Mucosa of descending colon (tissue), 3 donors: ENCODE results near the gene CFAP69. TPM values are rescaled to one million over a fixed set of nuclear protein-coding genes. Genes with fewer than 3 reads are reported as not detected.

Experiments used
- ATAC-seq: fragments of 200-7000 bp; cut with Tn5 transposase; one replicate; pipeline ENCODE4 v1.9.1; 2020; ENCODE audit warnings: mild to moderate bottlenecking, moderate library complexity
- DNase-seq, 3 donors: peaks; one replicate each; pipeline ENCODE4 v3.0.0-alpha.2; 2020
- H3K36me3 ChIP-seq: fragments of 200-600 bp; one replicate; pipeline ENCODE4 v1.8.0; 2021; ENCODE audit warnings: low read depth, mild to moderate bottlenecking
- H3K4me1 ChIP-seq: fragments of 200-600 bp; one replicate; pipeline ENCODE4 v1.8.0; 2021; ENCODE audit warnings: low read depth, mild to moderate bottlenecking
- H3K4me3 ChIP-seq: fragments of 200-600 bp; one replicate; pipeline ENCODE4 v1.8.0; 2021; ENCODE audit warnings: mild to moderate bottlenecking
- H3K9me3 ChIP-seq: fragments of 200-600 bp; one replicate; pipeline ENCODE4 v1.8.0; 2021; ENCODE audit warnings: mild to moderate bottlenecking
- intact Hi-C, 2 donors: fragments of 100-400 bp; cut with DNase I in 1 of 2; cut with micrococcal nuclease in 1 of 2; formaldehyde crosslinking; loops; one replicate each; pipeline versions ENCODE4 v1.11.0 to v1.11.1; 2022; cut with DNase I, micrococcal nuclease
- total RNA-seq, 3 donors: library from RNA; stranded (reverse); fragmentation: NEBNext Ultra II Directional in 2 of 3; extraction: Animal tissue kit (Norgen Biotek cat#: 25700) in 2 of 3; gene quantifications; one replicate each; pipeline versions ENCODE4 v1.2.1 to v1.2.4, GENCODE V29; 2021 to 2023
- TF ChIP-seq, protein P1 (sequence below): fragments of 200-600 bp; IDR thresholded peaks from one replicate; pipeline ENCODE4 v1.8.0; 2022; ENCODE audit warnings: antibody characterized with exemption, mild to moderate bottlenecking
- donor health status: DM: no; HTN: no; CAD: no; lungs with moderate emphysema.
- donor health status: DM: no; HTN: no; CAD: no.
- donor health status: DM: no; HTN: yes; CAD: no.

The CFAP69 gene
- total RNA-seq, 3 donors from 2014 or later, result 4.2 to 7.2 (median 4.5) TPM

DNA sequence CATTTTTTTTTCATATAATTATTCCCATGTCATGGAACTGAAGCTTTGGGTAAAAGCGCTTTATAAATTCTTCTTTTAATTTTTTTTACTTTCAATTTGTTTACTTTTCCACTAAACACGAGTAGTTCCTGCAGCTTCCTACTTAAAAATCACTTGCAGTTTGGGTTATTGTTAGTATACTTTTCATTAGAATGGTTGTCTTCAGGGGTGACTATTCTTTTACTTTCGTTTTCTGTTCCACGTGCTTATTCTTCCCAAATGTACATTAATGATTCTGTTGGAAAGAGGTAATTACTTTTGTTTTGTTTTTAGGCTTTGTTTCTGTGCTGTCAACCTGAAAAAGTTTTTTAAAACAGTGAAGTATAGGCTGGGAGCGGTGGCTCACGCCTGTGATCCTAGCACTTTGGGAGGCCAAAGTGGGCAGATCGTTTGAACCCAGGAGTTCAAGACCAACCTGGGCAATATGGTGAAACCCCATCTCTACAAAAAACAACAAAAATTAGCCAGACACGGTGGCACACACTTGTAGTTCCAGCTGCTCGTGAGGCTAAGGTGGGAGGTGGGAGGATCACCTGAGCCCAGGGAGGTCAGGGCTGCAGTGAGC lies 5.2 kb upstream of the CFAP69 start:
- no peak overlapping the region for H3K4me3 ChIP-seq
- TF ChIP-seq, protein P1, sequence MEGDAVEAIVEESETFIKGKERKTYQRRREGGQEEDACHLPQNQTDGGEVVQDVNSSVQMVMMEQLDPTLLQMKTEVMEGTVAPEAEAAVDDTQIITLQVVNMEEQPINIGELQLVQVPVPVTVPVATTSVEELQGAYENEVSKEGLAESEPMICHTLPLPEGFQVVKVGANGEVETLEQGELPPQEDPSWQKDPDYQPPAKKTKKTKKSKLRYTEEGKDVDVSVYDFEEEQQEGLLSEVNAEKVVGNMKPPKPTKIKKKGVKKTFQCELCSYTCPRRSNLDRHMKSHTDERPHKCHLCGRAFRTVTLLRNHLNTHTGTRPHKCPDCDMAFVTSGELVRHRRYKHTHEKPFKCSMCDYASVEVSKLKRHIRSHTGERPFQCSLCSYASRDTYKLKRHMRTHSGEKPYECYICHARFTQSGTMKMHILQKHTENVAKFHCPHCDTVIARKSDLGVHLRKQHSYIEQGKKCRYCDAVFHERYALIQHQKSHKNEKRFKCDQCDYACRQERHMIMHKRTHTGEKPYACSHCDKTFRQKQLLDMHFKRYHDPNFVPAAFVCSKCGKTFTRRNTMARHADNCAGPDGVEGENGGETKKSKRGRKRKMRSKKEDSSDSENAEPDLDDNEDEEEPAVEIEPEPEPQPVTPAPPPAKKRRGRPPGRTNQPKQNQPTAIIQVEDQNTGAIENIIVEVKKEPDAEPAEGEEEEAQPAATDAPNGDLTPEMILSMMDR, result no peak
- intact Hi-C loops, result no loop called here
- peaks cover 20% of the 10 kb centered on the region for H3K4me1 ChIP-seq
- H3K36me3 ChIP-seq, result no peaks in the 10 kb centered on the region
- H3K9me3 ChIP-seq, result no peaks in the 10 kb centered on the region
- DNase-seq (no peak), ATAC-seq (no peak)

- Histone ChIP-seq H3K4me1 (peaks cover 6% of the 10 kb centered on the region), H3K4me3 (no peak overlapping the region), H3K36me3 (no peaks in the 10 kb centered on the region), H3K9me3 (no peaks in the 10 kb centered on the region)
- intact Hi-C loops, result no loop called here
- TF ChIP-seq, protein P1, result no peak
- ATAC-seq (peak; percentile 68), DNase-seq (peak in 1 of 3 donors; percentile 22)
Observed at GRCh38 chr7:90242369-90243168, 2.4 kb upstream of the CFAP69 start.

DNA sequence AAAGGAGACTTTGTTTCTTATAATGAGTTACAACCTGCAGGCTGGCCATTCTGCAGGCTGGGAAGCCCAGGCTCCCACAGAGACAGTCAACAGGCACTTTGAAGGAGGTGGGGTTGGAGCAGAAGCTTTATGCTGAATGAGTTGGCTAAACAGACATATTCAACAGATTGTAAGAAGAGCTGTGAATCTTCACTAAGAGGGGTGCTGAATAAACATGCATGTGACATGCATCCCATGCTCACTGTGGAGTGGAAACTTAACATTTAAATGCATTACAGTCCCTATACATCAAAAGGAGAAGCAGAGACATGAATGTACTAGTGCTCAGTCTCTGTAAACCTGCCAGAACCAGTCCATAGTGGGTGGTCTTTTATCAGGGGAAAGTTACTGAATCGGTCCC lies 1.4 kb upstream of the CFAP69 start:
- DNase-seq (no peak), ATAC-seq (no peak)
- intact Hi-C loops, result no loop called here
- no peak overlapping the region for H3K4me3 ChIP-seq
- TF ChIP-seq, protein P1, result no peak
- H3K36me3 ChIP-seq, result no peaks in the 10 kb centered on the region
- peaks cover 6% of the 10 kb centered on the region for H3K4me1 ChIP-seq
- no peaks in the 10 kb centered on the region for H3K9me3 ChIP-seq

DNA sequence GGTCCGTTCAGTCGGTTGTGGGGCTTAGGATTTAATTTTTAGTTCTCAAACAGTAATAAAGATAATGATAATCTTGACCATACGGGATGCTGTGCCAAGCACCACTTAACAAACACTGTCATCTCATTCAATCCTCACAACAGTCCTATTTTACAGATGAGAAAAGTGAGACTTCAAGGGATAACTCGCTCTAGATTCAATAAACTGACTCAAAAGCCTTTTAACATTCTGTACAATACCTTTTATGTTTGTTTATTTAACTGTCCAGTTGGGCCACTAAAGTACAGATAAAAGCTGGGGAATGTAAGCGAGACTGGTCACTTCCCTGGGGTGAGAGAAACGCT lies 437 bp upstream of the CFAP69 start:
- no peaks in the 10 kb centered on the region for H3K9me3 ChIP-seq
- H3K36me3 ChIP-seq, result no peaks in the 10 kb centered on the region
- TF ChIP-seq, protein P1, result no peak
- intact Hi-C loops, result no loop called here
- H3K4me1 ChIP-seq, result peaks cover 6% of the 10 kb centered on the region
- ATAC-seq (no peak), DNase-seq (no peak)
- peak overlapping the region; percentile 83 for H3K4me3 ChIP-seq

DNA sequence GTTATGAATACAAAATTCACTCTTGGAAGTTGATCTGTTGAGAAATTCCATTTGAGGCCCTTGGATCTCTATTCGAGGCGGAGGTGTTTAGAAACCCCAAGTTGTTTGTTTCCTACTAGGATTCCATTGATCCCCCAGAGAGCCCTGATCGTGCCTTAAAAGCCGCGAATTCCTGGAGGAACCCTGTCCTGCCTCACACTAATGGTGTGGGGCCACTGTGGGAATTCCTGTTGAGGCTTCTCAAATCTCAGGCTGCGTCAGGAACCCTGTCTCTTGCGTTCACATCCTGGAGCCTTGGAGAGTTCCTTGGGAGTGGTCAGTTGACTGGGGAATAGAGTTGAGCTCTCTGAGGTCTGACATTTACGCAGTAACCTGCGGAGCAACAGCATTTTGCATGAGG lies 1.2 kb downstream of the CFAP69 start:
- TF ChIP-seq, protein P1, result no peak
- H3K4me1 ChIP-seq, result peaks cover 6% of the 10 kb centered on the region
- intact Hi-C loops, result no loop called here
- ATAC-seq (no peak), DNase-seq (no peak)
- no peaks in the 10 kb centered on the region for H3K9me3 ChIP-seq
- H3K4me3 ChIP-seq, result no peak overlapping the region
- no peaks in the 10 kb centered on the region for H3K36me3 ChIP-seq
